OCI-LY1 (cell line): Measurements from ENCODE around the gene VEZF1.

Source experiments
- H2AFZ ChIP-seq: fragments of 200-600 bp; sonication (generic), shearing (Covaris generic); 2 replicates; pipeline ENCODE4 v1.6.0; 2014; ENCODE audit warnings: antibody characterized with exemption, mild to moderate bottlenecking, low read length
- H3F3A ChIP-seq: fragments of 200-600 bp; sonication (generic), shearing (Covaris generic); 2 replicates; pipeline ENCODE4 v1.6.0; 2014; ENCODE audit warnings: mild to moderate bottlenecking, antibody characterized with exemption, low read length, moderate library complexity; ENCODE audit not compliant: insufficient read depth
- H3K27ac ChIP-seq: fragments of 200-600 bp; sonication (generic); 2 replicates; pipeline ENCODE4 v1.5.1; 2014; ENCODE audit warnings: low read length, mixed run types, mild to moderate bottlenecking, low read depth; ENCODE audit not compliant: poor library complexity, severe bottlenecking
- H3K27me3 ChIP-seq: fragments of 200-600 bp; sonication (generic); 2 replicates; pipeline ENCODE4 v1.6.0; 2014; ENCODE audit warnings: antibody characterized with exemption, mild to moderate bottlenecking, low read length, moderate library complexity; ENCODE audit not compliant: insufficient read depth
- H3K36me3 ChIP-seq: fragments of 200-600 bp; sonication (generic); 2 replicates; pipeline ENCODE4 v1.6.1; 2014; ENCODE audit warnings: mild to moderate bottlenecking, antibody characterized with exemption, low read length, moderate library complexity, mixed read lengths; ENCODE audit not compliant: insufficient read depth
- H3K4me1 ChIP-seq: fragments of 200-600 bp; sonication (generic); 2 replicates; pipeline ENCODE4 v1.5.1; 2014; ENCODE audit warnings: mild to moderate bottlenecking, low read length, moderate library complexity; ENCODE audit not compliant: insufficient read depth, severe bottlenecking
- H3K4me2 ChIP-seq: fragments of 200-600 bp; sonication (generic), shearing (Covaris generic); 2 replicates; pipeline ENCODE4 v1.6.1; 2014; ENCODE audit warnings: low read length
- H3K4me3 ChIP-seq: fragments of 200-600 bp; sonication (generic); 2 replicates; pipeline ENCODE4 v1.5.1; 2014; ENCODE audit warnings: low read length, low read depth, mild to moderate bottlenecking, mixed read lengths; ENCODE audit not compliant: poor library complexity, severe bottlenecking
- H3K79me2 ChIP-seq: fragments of 200-600 bp; shearing (Covaris generic); 2 replicates; pipeline ENCODE4 v1.6.1; 2016; ENCODE audit warnings: mixed run types, low read length, mixed read lengths; ENCODE audit not compliant: insufficient read depth
- H3K9ac ChIP-seq: fragments of 200-600 bp; sonication (generic), shearing (Covaris generic); 2 replicates; pipeline ENCODE4 v1.6.1; 2014; ENCODE audit warnings: mild to moderate bottlenecking, low read length, mixed read lengths
- H3K9me2 ChIP-seq: fragments of 200-600 bp; sonication (generic), shearing (Covaris generic); 2 replicates; pipeline ENCODE4 v1.6.1; 2014; ENCODE audit warnings: low read depth, mild to moderate bottlenecking, low read length, mixed read lengths
- H3K9me3 ChIP-seq: fragments of 200-600 bp; shearing (Covaris generic); 2 replicates; pipeline ENCODE4 v1.6.1; 2014; ENCODE audit warnings: low read length, mixed read lengths
- H4K20me1 ChIP-seq: fragments of 200-600 bp; sonication (generic), shearing (Covaris generic); 2 replicates; pipeline ENCODE4 v1.6.0; 2016; ENCODE audit warnings: mild to moderate bottlenecking, low read length; ENCODE audit not compliant: insufficient read depth
- EZH2 ChIP-seq: fragments of 200-600 bp; sonication (generic), shearing (Covaris generic); IDR thresholded peaks from 2 replicates; pipeline ENCODE4 v1.8.0; 2017; ENCODE audit warnings: borderline replicate concordance, mixed run types, mild to moderate bottlenecking, antibody characterized with exemption, low read length, moderate library complexity, mixed read lengths
- TF ChIP-seq, protein P1 (sequence below): fragments of 200-600 bp; sonication (generic), shearing (Covaris generic); IDR thresholded peaks from 2 replicates; pipeline ENCODE4 v1.5.1; 2017; ENCODE audit warnings: mild to moderate bottlenecking, antibody characterized with exemption, low read length, moderate library complexity, mixed read lengths

VEZF1 gene

DNA sequence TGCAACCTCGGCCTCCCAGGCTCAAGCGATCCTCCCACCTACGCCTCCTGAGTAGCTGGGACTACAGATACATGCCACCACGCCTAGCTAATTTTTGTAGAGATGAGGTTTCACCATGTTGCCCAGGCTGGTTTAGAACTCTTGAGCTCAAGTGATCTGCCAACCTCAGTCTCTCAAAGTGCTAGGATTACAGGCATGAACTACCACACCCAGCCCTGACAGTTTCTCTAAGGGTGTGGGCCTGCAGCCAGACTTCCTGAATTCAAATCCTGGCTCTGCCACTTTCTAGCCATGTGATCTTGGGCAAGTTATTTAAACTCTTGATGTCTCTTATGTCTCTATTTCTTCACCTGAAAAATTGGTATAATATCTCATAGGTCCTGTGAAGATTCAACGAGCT lies 38.4 kb downstream of the VEZF1 start:
- 0 out of 2 replicates have a peak, but pooled peaks cover 3% of the 10 kb centered on the region for H3K27me3 ChIP-seq
- H3K79me2 ChIP-seq = no peaks in the 10 kb centered on the region
- no peaks in the 10 kb centered on the region for H3K9me3 ChIP-seq
- no peaks in the 10 kb centered on the region for H3F3A ChIP-seq
- H3K4me1 ChIP-seq = peaks cover 21% of the 10 kb centered on the region
- no peak overlapping the region for H3K4me3 ChIP-seq
- no peak for TF ChIP-seq EZH2
- TF ChIP-seq, protein P1, sequence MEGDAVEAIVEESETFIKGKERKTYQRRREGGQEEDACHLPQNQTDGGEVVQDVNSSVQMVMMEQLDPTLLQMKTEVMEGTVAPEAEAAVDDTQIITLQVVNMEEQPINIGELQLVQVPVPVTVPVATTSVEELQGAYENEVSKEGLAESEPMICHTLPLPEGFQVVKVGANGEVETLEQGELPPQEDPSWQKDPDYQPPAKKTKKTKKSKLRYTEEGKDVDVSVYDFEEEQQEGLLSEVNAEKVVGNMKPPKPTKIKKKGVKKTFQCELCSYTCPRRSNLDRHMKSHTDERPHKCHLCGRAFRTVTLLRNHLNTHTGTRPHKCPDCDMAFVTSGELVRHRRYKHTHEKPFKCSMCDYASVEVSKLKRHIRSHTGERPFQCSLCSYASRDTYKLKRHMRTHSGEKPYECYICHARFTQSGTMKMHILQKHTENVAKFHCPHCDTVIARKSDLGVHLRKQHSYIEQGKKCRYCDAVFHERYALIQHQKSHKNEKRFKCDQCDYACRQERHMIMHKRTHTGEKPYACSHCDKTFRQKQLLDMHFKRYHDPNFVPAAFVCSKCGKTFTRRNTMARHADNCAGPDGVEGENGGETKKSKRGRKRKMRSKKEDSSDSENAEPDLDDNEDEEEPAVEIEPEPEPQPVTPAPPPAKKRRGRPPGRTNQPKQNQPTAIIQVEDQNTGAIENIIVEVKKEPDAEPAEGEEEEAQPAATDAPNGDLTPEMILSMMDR = no peak
- no peaks in the 10 kb centered on the region for H3K36me3 ChIP-seq
- no peaks in the 10 kb centered on the region for H3K9me2 ChIP-seq
- no peak overlapping the region for H3K4me2 ChIP-seq
- H2AFZ ChIP-seq = no peak overlapping the region
- H4K20me1 ChIP-seq = no peaks in the 10 kb centered on the region
- no peak overlapping the region for H3K9ac ChIP-seq
- no peak overlapping the region for H3K27ac ChIP-seq

DNA sequence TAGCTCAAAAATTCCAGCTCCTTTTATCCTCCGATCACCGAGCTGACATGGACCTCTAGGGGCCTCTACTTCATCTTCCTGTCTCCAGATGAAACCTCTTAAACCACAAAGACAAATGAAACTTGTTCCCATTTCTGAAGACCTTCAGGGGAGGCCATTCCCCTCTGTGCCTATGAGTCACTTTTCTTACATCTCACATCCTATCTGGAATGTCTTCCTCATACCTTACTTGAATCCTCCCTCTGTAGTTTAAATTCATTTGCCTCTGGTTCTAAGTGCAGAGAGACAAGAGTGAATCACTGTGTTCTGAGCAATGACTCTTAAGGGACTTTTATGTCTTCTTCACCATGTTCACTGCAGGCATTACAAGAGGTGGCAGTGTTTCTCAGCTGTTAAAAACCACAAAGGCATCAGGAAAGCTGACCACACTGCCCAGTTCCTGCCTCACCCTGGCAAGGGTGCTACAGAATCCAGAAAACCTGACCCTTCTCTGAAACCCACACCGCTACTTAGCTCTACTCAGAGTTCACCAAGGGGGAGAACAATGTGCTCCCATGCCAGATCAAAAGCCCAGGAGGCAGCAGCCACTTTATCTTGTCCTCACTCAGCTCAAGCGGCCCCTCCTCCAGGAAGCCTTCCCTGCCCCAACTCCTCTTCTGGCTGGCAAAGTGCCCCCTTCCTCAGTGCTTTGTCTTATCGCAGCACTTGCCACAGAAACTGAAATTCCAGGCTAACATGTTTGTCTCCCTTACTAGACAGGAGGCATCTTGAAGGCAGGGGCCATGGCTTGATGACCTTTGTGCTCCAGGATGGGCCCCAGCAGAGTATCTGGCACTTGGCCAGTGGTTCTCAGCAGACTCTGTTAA lies 39.3 kb downstream of the VEZF1 start:
- H3K9ac ChIP-seq = no peak overlapping the region
- H3K27ac ChIP-seq = no peak overlapping the region

DNA sequence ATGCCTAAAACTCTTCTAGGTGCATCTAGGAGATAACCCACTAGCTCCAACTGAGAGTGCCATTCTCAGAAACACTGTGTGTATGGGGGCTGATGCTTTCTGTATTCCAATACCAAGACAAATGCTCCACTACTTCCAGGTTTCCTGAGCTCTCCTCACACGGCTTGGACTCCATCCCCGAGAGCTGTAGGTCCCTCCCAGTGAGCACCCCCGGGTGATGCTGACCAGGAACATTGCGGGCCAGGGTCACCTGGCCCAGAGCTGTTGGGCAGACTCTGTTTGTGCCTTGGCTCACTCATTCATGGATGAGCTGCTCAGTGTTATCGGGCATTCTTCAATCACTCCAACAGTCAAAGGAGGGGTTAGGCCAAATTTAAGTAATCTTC lies 39.9 kb downstream of the VEZF1 start:
- Histone ChIP-seq H3K9ac (no peak overlapping the region), H3K9me3 (no peaks in the 10 kb centered on the region), H3K4me2 (no peak overlapping the region), H3K4me1 (peaks cover 21% of the 10 kb centered on the region), H3K36me3 (no peaks in the 10 kb centered on the region), H3F3A (no peaks in the 10 kb centered on the region), H3K9me2 (no peaks in the 10 kb centered on the region), H4K20me1 (no peaks in the 10 kb centered on the region), H3K79me2 (no peaks in the 10 kb centered on the region), H3K4me3 (no peak overlapping the region), H3K27me3 (0 out of 2 replicates have a peak, but pooled peaks cover 3% of the 10 kb centered on the region), H2AFZ (no peak overlapping the region), H3K27ac (no peak overlapping the region)
- TF ChIP-seq, protein P1 = no peak
- no peak for TF ChIP-seq EZH2

More for the DNA sequence above, 39.3 kb downstream of the VEZF1 start:
- Histone ChIP-seq H3K36me3 (no peaks in the 10 kb centered on the region), H4K20me1 (no peaks in the 10 kb centered on the region), H2AFZ (no peak overlapping the region), H3K9me2 (no peaks in the 10 kb centered on the region), H3K4me3 (no peak overlapping the region), H3K27me3 (0 out of 2 replicates have a peak, but pooled peaks cover 3% of the 10 kb centered on the region), H3K9me3 (no peaks in the 10 kb centered on the region), H3K4me1 (peaks cover 21% of the 10 kb centered on the region), H3K79me2 (no peaks in the 10 kb centered on the region), H3F3A (no peaks in the 10 kb centered on the region), H3K4me2 (no peak overlapping the region)
- TF ChIP-seq EZH2 = no peak
- TF ChIP-seq, protein P1 = no peak
